ENCODE measurements around the gene SLC7A10. TPM values are rescaled to one million over a fixed set of nuclear protein-coding genes. Genes with fewer than 3 reads are reported as not detected.

SLC7A10 gene
- total and polyA plus RNA-seq, 3 donors from 2014 or later, result 2.1 to 5.8 (median 3.0) TPM

DNA sequence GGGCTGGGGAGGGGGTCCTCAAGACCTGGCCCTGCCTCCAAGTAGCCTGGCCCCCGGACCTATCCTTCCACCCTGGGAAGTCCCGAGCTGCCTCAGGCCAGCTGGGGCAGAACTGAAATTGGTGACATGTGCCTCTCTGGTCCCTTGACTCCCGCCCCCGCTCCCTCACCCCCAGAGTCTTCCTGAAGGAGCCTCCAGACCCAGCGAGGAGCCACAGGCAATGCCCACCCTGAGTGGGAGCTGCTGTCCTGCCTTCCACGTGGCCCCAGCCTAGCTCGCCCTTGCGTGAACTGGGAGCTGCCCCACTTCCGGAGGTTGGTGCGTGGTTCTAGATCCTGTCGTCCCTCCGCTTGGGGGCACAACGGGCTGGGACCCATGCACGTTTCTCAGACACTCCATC, 42.1 kb upstream of the SLC7A10 start:
- no peak overlapping the region for H3K4me3 ChIP-seq
- H3K27me3 ChIP-seq, result no peaks in the 10 kb centered on the region
- intact Hi-C loops (cut with DNase I; ENCODE audit: low total_unique reads), result no loop called here
- TF ChIP-seq POLR2A (IDR thresholded peaks at IDR 0.05), result no peak
- TF ChIP-seq, protein P1, sequence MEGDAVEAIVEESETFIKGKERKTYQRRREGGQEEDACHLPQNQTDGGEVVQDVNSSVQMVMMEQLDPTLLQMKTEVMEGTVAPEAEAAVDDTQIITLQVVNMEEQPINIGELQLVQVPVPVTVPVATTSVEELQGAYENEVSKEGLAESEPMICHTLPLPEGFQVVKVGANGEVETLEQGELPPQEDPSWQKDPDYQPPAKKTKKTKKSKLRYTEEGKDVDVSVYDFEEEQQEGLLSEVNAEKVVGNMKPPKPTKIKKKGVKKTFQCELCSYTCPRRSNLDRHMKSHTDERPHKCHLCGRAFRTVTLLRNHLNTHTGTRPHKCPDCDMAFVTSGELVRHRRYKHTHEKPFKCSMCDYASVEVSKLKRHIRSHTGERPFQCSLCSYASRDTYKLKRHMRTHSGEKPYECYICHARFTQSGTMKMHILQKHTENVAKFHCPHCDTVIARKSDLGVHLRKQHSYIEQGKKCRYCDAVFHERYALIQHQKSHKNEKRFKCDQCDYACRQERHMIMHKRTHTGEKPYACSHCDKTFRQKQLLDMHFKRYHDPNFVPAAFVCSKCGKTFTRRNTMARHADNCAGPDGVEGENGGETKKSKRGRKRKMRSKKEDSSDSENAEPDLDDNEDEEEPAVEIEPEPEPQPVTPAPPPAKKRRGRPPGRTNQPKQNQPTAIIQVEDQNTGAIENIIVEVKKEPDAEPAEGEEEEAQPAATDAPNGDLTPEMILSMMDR (IDR thresholded peaks at IDR 0.05), result no peak
- H3K27ac ChIP-seq, result no peak overlapping the region
- no peaks in the 10 kb centered on the region for H3K36me3 ChIP-seq (ENCODE audit: low read depth, missing control alignments)
- 64 to 67% methylated on average over 9 to 14 of the region's 14 CpGs for WGBS, 2 donors
- no peaks in the 10 kb centered on the region for H3K4me1 ChIP-seq
- DNase-seq, result no peak
- H3K9me3 ChIP-seq, result no peaks in the 10 kb centered on the region

DNA sequence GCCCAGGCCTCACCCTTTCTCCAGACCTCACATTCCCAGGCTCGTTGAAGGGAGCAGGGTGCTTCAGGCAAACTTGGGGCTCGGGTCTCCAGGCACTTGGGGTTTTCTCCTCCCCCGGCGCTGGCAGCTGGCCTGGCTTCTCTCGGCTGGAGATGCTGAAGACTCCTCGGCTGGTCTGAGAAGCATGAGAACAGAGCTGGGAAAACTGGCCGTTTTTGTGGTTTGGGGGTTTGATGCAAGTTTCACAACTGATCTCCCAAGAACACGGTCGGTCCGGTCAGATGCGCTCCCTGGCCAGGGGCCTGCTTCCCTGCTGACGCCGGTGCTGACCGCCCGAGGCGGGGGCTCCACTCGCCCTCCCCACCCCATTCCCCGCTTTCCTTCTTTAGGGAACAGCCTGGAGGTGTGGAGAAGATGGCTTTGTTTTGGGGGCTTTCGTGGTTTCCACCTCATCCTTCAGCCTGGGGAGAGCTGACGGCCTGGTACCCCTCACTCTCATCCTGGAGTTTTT, 41.4 kb upstream of the SLC7A10 start:
- no peaks in the 10 kb centered on the region for H3K9me3 ChIP-seq
- H3K27ac ChIP-seq, result no peak overlapping the region
- H3K4me1 ChIP-seq, result no peaks in the 10 kb centered on the region
- no peak for DNase-seq
- TF ChIP-seq, protein P1 (IDR thresholded peaks at IDR 0.05), result no peak
- TF ChIP-seq POLR2A (IDR thresholded peaks at IDR 0.05), result no peak
- intact Hi-C loops (cut with DNase I; ENCODE audit: low total_unique reads), result no loop called here
- no peaks in the 10 kb centered on the region for H3K27me3 ChIP-seq
- no peaks in the 10 kb centered on the region for H3K36me3 ChIP-seq (ENCODE audit: low read depth, missing control alignments)
- H3K4me3 ChIP-seq, result no peak overlapping the region
- 75 to 78% methylated on average over 14 to 20 of the region's 20 CpGs for WGBS, 2 donors

DNA sequence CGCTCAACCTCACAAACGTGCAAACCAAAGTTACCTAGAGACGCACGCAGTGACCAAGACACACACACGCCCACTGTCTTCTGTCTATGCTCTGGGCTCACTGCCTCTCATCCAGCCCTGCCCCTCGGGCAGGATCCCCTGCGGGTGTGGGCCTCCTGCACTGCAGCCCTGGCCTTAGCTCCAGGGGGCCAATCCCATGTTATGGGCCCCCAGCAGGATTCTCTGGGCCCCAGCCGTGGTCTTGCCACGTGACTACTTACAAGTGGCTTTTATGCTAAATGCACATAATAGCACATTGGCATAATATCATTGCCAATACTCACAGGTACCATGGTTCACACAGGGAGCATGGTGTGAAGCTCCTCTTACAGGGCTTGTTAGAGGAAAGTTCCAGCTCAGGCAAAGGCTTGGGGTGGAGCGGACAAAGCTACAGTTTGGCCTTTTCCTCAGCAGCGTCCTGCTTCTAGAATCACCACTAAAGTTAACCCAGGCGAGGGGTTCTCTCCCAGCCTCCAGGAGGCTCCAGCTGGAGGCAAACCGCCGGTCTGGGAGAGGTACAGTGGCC, 39.3 kb upstream of the SLC7A10 start:
- no peak for TF ChIP-seq POLR2A (IDR thresholded peaks at IDR 0.05)
- TF ChIP-seq, protein P1 (IDR thresholded peaks at IDR 0.05), result no peak
- no peaks in the 10 kb centered on the region for H3K36me3 ChIP-seq (ENCODE audit: low read depth, missing control alignments)
- H3K4me3 ChIP-seq, result no peak overlapping the region
- DNase-seq, result no peak
- intact Hi-C loops (cut with DNase I; ENCODE audit: low total_unique reads), result no loop called here
- H3K27me3 ChIP-seq, result no peaks in the 10 kb centered on the region
- no peaks in the 10 kb centered on the region for H3K9me3 ChIP-seq
- H3K27ac ChIP-seq, result no peak overlapping the region
- no peaks in the 10 kb centered on the region for H3K4me1 ChIP-seq
- WGBS, 2 donors, result 92 to 98% methylated on average over 11 to 14 of the region's 14 CpGs

DNA sequence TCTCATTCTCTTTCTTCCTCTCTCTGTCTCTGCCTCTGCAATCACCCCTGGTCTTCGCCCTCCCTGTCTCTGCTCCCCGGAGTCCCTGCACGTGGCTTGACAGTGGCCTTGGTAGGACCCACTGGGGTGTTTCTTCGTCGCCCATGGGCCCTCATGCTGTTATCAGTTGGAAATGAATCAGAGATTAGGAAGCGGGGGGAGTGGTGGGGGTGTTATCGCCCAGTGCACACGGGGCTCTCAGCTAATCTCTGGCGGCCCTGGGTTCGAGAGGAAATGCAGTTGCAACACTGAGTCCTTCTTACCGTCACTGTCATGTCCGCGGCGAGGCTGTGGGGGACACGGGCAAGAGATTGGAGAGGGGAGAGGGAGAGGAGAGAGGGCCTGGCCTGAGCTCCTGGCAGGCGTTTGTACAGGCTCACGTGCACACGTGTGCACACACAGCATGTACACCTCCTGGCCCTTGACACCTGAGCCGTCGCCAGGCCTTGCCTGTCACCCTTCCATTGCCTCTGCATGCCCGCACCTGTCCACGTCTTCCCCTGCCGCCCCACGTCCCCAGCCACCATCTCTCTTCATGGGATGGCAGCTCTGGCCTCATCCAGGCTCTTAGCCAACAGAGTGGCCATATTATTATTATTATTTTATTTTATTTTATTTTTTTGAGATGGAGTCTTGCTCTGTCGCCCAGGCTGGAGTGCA, 37.8 kb upstream of the SLC7A10 start:
- H3K9me3 ChIP-seq, result no peaks in the 10 kb centered on the region
- H3K36me3 ChIP-seq (ENCODE audit: low read depth, missing control alignments), result no peaks in the 10 kb centered on the region
- H3K4me1 ChIP-seq, result no peaks in the 10 kb centered on the region
- 80 to 87% methylated on average over 24 to 25 of the region's 25 CpGs for WGBS, 2 donors
- intact Hi-C loops (cut with DNase I; ENCODE audit: low total_unique reads), result no loop called here
- TF ChIP-seq, protein P1 (IDR thresholded peaks at IDR 0.05), result no peak
- TF ChIP-seq POLR2A (IDR thresholded peaks at IDR 0.05), result no peak
- no peak overlapping the region for H3K4me3 ChIP-seq
- DNase-seq, result no peak
- H3K27ac ChIP-seq, result no peak overlapping the region
- H3K27me3 ChIP-seq, result no peaks in the 10 kb centered on the region

Data from testis (tissue), 3 donors.